Kidney (tissue), 14 donors: ENCODE results near the gene PDSS2. TPM values are rescaled to one million over a fixed set of nuclear protein-coding genes. Genes with fewer than 3 reads are reported as not detected.

ENCODE experiments used
- DNase-seq, 5 donors: peaks; one replicate each; pipeline ENCODE4 v3.0.0-alpha.2; 2013 to 2020
- FAIRE-seq: peaks from 2 replicates; lab custom pipeline; 2012; peaks lifted over from hg19 to GRCh38; lab: Jason Lieb, UNC
- H3K27ac ChIP-seq, 2 donors: one replicate each; pipeline ENCODE4 v1.7.0; 2013; ENCODE audit warnings: low read depth in 2 of 2, low read length in 2 of 2, inconsistent platforms in 1 of 2
- H3K27me3 ChIP-seq: one replicate; pipeline ENCODE4 v1.7.1; 2013; ENCODE audit warnings: low read length, inconsistent platforms; ENCODE audit not compliant: control insufficient read depth, insufficient read depth
- H3K36me3 ChIP-seq, 3 donors: one replicate each; pipeline versions ENCODE4 v1.7.0 to v1.7.1; 2013; ENCODE audit warnings: low read length in 3 of 3, control low read depth in 1 of 3, inconsistent platforms in 1 of 3; ENCODE audit not compliant: insufficient read depth in 3 of 3, control insufficient read depth in 2 of 3
- H3K4me1 ChIP-seq, 3 donors: one replicate each; pipeline versions ENCODE4 v1.7.0 to v1.7.1; 2013; ENCODE audit warnings: low read length in 3 of 3, inconsistent platforms in 1 of 3, low read depth in 1 of 3; ENCODE audit not compliant: control insufficient read depth in 2 of 3, insufficient read depth in 2 of 3
- H3K4me3 ChIP-seq, 3 donors: one replicate each; pipeline versions ENCODE4 v1.7.0 to v1.8.1; 2013; ENCODE audit warnings: low read length in 3 of 3, control low read depth in 1 of 3, inconsistent platforms in 1 of 3
- H3K9ac ChIP-seq, 3 donors: one replicate each; pipeline versions ENCODE4 v1.7.0 to v1.7.1; 2013; ENCODE audit warnings: low read length in 3 of 3, control low read depth in 1 of 3, inconsistent platforms in 1 of 3
- H3K9me3 ChIP-seq, 3 donors: one replicate each; pipeline versions ENCODE4 v1.7.0 to v1.7.1; 2013; ENCODE audit warnings: low read length in 3 of 3, control low read depth in 1 of 3, inconsistent platforms in 1 of 3; ENCODE audit not compliant: control insufficient read depth in 2 of 3, insufficient read depth in 1 of 3
- CTCF ChIP-seq: IDR thresholded peaks from 3 replicates; pipeline ENCODE4 v1.5.1; 2012; ENCODE audit warnings: mild to moderate bottlenecking, moderate library complexity, borderline replicate concordance; ENCODE audit not compliant: insufficient read depth; ENCODE audit errors: extremely low read depth
- intact Hi-C: fragments of 100-400 bp; cut with DNase I; formaldehyde crosslinking; loops from one replicate; pipeline ENCODE4 v1.11.1; 2022
- polyA plus RNA-seq: library from polyadenylated mRNA; stranded (reverse); fragments of 350-450 nt; fragmentation: Illumina TruSeq; extraction: RNeasy Lipid Tissue Mini Kit (QIAGEN cat#74804); gene quantifications from one replicate; pipeline ENCODE4 v1.2.3, GENCODE V29; 2014; ENCODE audit warnings: low read depth, low replicate concordance; ENCODE audit not compliant: insufficient read depth
- total RNA-seq: library from RNA; stranded (reverse); fragmentation: NEBNext Ultra II Directional; extraction: Animal tissue kit (Norgen Biotek cat#: 25700); gene quantifications from one replicate; pipeline ENCODE4 v1.2.1, GENCODE V29; 2021
- donor health status: control.
- donor health status: control.
- donor health status: control.
- donor health status: control.
- donor health status: control.
- donor health status: DM: yes; HTN: yes; CAD: no.
- donor health status: Normal renal cell carcinoma (clear cell type).

PDSS2 gene
- total and polyA plus RNA-seq, 2 donors from 2014 or later, result 16.4 to 20.7 TPM

DNA sequence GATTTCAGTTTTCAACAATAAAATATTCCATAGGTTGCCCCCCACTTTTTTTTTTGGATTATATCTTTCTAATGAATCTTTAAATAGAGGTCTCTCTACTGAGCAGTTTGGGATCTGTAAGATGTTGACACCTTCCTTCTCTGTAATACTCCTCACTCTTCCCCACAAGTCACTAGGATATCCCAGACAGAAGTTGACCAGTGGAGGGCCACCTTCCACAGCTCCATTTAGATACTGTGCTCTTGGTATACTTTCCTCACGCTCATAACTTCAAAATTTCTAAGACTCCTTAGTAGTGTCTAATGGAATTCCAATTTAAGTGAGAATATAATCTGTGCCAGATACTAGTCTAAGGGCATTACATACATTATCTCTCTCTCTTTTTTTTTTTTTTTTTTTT, 185.1 kb downstream of the PDSS2 start:
- Histone ChIP-seq H3K4me1 (no peaks in the 10 kb centered on the region), H3K27me3 (no peaks in the 10 kb centered on the region), H3K4me3 (no peak overlapping the region), H3K27ac (no peak overlapping the region), H3K9me3 (no peaks in the 10 kb centered on the region), H3K9ac (no peak overlapping the region), H3K36me3 (no peaks in the 10 kb centered on the region)
- DNase-seq (no peak), FAIRE-seq (no peak)
- intact Hi-C loops, result no loop called here
- TF ChIP-seq CTCF, result no peak

DNA sequence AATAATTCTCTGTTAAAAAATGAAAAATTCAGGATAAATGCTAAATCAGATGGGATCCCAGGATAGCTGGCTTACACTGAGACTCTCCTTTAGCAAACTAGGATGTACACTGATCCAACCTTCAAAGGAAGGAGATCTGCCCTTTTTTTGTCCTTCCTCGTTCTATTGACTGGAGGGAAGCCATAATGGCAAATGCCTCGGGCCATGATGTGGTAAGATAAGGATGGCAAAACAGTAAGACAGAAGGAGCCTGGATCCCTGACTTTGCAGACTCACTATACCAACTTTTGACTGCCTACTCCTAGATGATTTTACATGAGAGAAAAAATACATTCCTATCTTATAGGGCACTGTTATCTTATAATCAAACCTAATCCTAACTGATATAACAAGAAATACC, 187.1 kb downstream of the PDSS2 start:
- Histone ChIP-seq H3K9ac (no peak overlapping the region), H3K27me3 (no peaks in the 10 kb centered on the region), H3K4me3 (no peak overlapping the region), H3K9me3 (no peaks in the 10 kb centered on the region), H3K27ac (no peak overlapping the region), H3K4me1 (no peaks in the 10 kb centered on the region), H3K36me3 (no peaks in the 10 kb centered on the region)
- intact Hi-C loops, result no loop called here
- no peak for TF ChIP-seq CTCF
- FAIRE-seq (no peak), DNase-seq (no peak)

DNA sequence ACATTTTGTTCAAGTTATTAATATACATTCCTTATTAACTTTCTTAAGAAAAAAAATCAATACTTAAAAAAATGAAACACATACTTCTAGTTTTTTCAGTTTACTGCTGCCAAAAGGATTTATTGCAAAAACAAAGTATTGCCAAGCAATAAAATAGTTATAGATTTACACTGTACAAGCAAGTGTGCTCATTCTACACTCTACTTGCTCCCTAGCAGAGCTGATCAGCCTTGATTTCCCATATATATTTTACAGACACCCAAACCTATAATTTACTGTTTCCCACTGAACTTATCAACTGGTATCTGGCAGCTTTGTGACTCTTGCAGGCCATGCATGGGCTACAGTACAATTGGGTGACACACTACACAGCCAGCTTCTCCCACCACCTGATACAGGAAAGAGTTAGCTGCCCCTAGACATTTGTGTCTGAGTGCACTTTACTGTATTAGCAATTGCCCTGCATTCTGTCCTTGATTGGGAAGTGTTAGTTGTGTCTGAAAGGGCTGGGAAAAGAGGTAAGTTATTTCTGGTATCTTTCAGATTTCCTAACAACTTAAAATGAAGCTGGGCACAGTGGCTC, 188.1 kb downstream of the PDSS2 start:
- Histone ChIP-seq H3K4me1 (no peaks in the 10 kb centered on the region), H3K36me3 (no peaks in the 10 kb centered on the region), H3K4me3 (no peak overlapping the region), H3K9me3 (no peaks in the 10 kb centered on the region), H3K9ac (no peak overlapping the region), H3K27me3 (no peaks in the 10 kb centered on the region), H3K27ac (no peak overlapping the region)
- no peak for FAIRE-seq
- no peak for DNase-seq
- intact Hi-C loops, result no loop called here
- no peak for TF ChIP-seq CTCF

- no peak for DNase-seq
- Histone ChIP-seq H3K27me3 (no peaks in the 10 kb centered on the region), H3K9me3 (no peaks in the 10 kb centered on the region), H3K4me3 (no peak overlapping the region), H3K9ac (no peak overlapping the region), H3K36me3 (no peaks in the 10 kb centered on the region), H3K27ac (no peak overlapping the region), H3K4me1 (no peaks in the 10 kb centered on the region)
- no peak for TF ChIP-seq CTCF
- intact Hi-C loops, result no loop called here
- no peak for FAIRE-seq
These were observed 191.7 kb downstream of the PDSS2 start for GRCh38 chr6:107267634-107268033.
